Measurements from ENCODE around the gene REG4. TPM values are rescaled to one million over a fixed set of nuclear protein-coding genes. Genes with fewer than 3 reads are reported as not detected.

Gene REG4
- total and polyA plus RNA-seq, 2 of the 13 experiments (the other 11 are each of a cell fraction or from before 2014, with no cell fraction given) = not detected

- ChIA-PET POLR2A (no interaction called here), CTCF (ENCODE audit: low intra/inter-chr PET ratio, low total read pairs) (no interaction called here)
- H3K36me3 ChIP-seq (replicated peaks in 1 of 2; ENCODE audit: control insufficient read depth in 1 of 2, insufficient read depth in 2 of 2, low read length in 2 of 2) = no peaks in the 10 kb centered on the region
- ATAC-seq (no peak), DNase-seq (ENCODE audit: low spot score) (no peak), FAIRE-seq (no peak)
- H3K9me3 ChIP-seq (ENCODE audit: low read length) = no peaks in the 10 kb centered on the region
- H3K4me3 ChIP-seq (replicated peaks in 1 of 3; ENCODE audit: insufficient read depth in 1 of 3, low read depth in 2 of 3, low read length in 3 of 3) = no peak overlapping the region
- peaks cover 2 to 31% of the 10 kb centered on the region in 2 experiments; a peak in 4 of 5 replicates for H3K27me3 ChIP-seq (ENCODE audit: control insufficient read depth in 1 of 2, insufficient read depth in 2 of 2, low read length in 2 of 2)
- no peak overlapping the region for H3K4me2 ChIP-seq (ENCODE audit: low read depth, low read length)
- no TSS peak for BruUV-seq (replicated peaks)
- no peak overlapping the region for H3K9ac ChIP-seq (ENCODE audit: insufficient read depth, low read depth, low read length)
- no peak overlapping the region for H2AFZ ChIP-seq (ENCODE audit: low read length)
- in situ Hi-C loops (cut with HindIII; ENCODE audit: extremely low pct_ligation_motif_present, low pct_unique_long_range_greater_than_20kb) (no loop called here), intact Hi-C loops (cut with micrococcal nuclease; ENCODE audit: unreplicated experiment) (no loop called here)
- TF ChIP-seq ZBTB42 (CRISPR knock-in tag; IDR thresholded peaks at IDR 0.05) (no peak), ZNF800 (CRISPR knock-in tag; IDR thresholded peaks at IDR 0.05) (no peak), ZNF317 (CRISPR knock-in tag; IDR thresholded peaks at IDR 0.05) (no peak)
- H4K20me1 ChIP-seq (ENCODE audit: insufficient read depth, low read length) = no peaks in the 10 kb centered on the region
- 51% methylated on average over 4 of the region's 4 CpGs for whole genome bisulfite sequencing (ENCODE audit: low lambda C conversion rate)
- H3K79me2 ChIP-seq (ENCODE audit: insufficient read depth, low read length) = no peaks in the 10 kb centered on the region
- H3K4me1 ChIP-seq (ENCODE audit: insufficient read depth, low read length) = peaks cover 48% of the 10 kb centered on the region
- H3K27ac ChIP-seq (ENCODE audit: extremely low read length, insufficient read depth, low read length) = no peak overlapping the region
Measured at GRCh38 chr1:119799003-119799402, 12.3 kb downstream of the REG4 start.

DNA sequence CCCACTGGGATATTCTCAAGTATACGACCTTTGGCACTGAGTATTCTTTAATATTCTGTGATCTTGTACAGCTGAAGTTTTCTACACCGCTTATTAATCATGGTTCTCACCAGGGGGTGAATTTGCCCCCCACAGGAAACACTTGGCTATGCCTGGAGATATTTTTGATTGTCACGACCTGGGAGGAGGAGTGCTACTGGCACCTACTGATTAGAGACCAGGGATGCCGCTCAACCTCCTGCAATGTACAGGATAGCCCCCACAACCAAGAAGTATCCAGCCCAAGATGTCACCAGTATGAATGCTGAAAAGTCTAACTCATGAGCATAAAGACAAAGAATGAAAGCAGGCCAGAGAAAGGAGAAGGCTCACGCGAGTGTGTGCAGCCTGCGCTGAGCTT is 13.7 kb downstream of the REG4 start:
- no TSS peak for BruUV-seq (replicated peaks)
- no peak for DNase-seq (ENCODE audit: low spot score)
- TF ChIP-seq NFE2L2 (IDR thresholded peaks at IDR 0.05; ENCODE audit: low read length) (no peak), ZNF883 (CRISPR knock-in tag; IDR thresholded peaks at IDR 0.05; ENCODE audit: not compliant biosample characterization) (no peak), ZNF296 (CRISPR knock-in tag; conservative IDR thresholded peaks at IDR 0.05) (no peak), ZNF710 (CRISPR knock-in tag; IDR thresholded peaks at IDR 0.05; ENCODE audit: borderline replicate concordance) (no peak), POLR2G (IDR thresholded peaks at IDR 0.05; ENCODE audit: low read depth, low read length) (no peak), HNRNPH1 (optimal IDR thresholded peaks at IDR 0.05; ENCODE audit: low read depth, low read length) (no peak), ZBTB20 (CRISPR knock-in tag; IDR thresholded peaks at IDR 0.05; ENCODE audit: borderline replicate concordance, low read depth) (no peak), GTF3A (CRISPR knock-in tag; conservative IDR thresholded peaks at IDR 0.05) (no peak), DR1 (CRISPR knock-in tag; IDR thresholded peaks at IDR 0.05) (no peak), ZNF512B (CRISPR knock-in tag; IDR thresholded peaks at IDR 0.05; ENCODE audit: borderline replicate concordance) (no peak)

More for the DNA sequence above, 13.7 kb downstream of the REG4 start:
- no peak overlapping the region for H3K4me2 ChIP-seq (ENCODE audit: low read depth, low read length)
- peaks cover 2 to 17% of the 10 kb centered on the region in 2 experiments; a peak in 2 of 5 replicates for H3K27me3 ChIP-seq (ENCODE audit: control insufficient read depth in 1 of 2, insufficient read depth in 2 of 2, low read length in 2 of 2)
- no peak overlapping the region for H3K27ac ChIP-seq (ENCODE audit: extremely low read length, insufficient read depth, low read length)
- ATAC-seq (no peak), FAIRE-seq (no peak)
- peaks cover 56% of the 10 kb centered on the region for H3K4me1 ChIP-seq (ENCODE audit: insufficient read depth, low read length)
- intact Hi-C loops (cut with micrococcal nuclease; ENCODE audit: unreplicated experiment) = no loop called here
- H3K4me3 ChIP-seq (replicated peaks in 1 of 3; ENCODE audit: insufficient read depth in 1 of 3, low read depth in 2 of 3, low read length in 3 of 3) = no peak overlapping the region
- POLR2A ChIA-PET = no interaction called here
- no peaks in the 10 kb centered on the region for H4K20me1 ChIP-seq (ENCODE audit: insufficient read depth, low read length)
- CTCF ChIA-PET (ENCODE audit: low intra/inter-chr PET ratio, low total read pairs) = no interaction called here
- no peak overlapping the region for H3K9ac ChIP-seq (ENCODE audit: insufficient read depth, low read depth, low read length)
- WGBS (ENCODE audit: low lambda C conversion rate) = 55% methylated on average over 7 of the region's 7 CpGs
- no peaks in the 10 kb centered on the region for H3K36me3 ChIP-seq (replicated peaks in 1 of 2; ENCODE audit: control insufficient read depth in 1 of 2, insufficient read depth in 2 of 2, low read length in 2 of 2)
- no peaks in the 10 kb centered on the region for H3K79me2 ChIP-seq (ENCODE audit: insufficient read depth, low read length)
- H3K9me3 ChIP-seq (ENCODE audit: low read length) = no peaks in the 10 kb centered on the region
- in situ Hi-C loops (cut with HindIII; ENCODE audit: extremely low pct_ligation_motif_present, low pct_unique_long_range_greater_than_20kb) = no loop called here
- no peak overlapping the region for H2AFZ ChIP-seq (ENCODE audit: low read length)

Measured in HepG2 (cell line).